HG02981 (cell line): ENCODE measurements around the gene KRT7.

Source experiments
- ATAC-seq: cut with Tn5 transposase; IDR thresholded peaks from one replicate; pipeline ENCODE4 v1.9.1; 2021; ENCODE audit warnings: mild to moderate bottlenecking, moderate library complexity; ENCODE audit not compliant: unreplicated experiment

Gene KRT7

GRCh38 chr12:52211716-52212585 lies 21.1 kb upstream of the KRT7 start:
- no peak for ATAC-seq

- no peak for ATAC-seq
Observed at GRCh38 chr12:52212701-52213563, 20.1 kb upstream of the KRT7 start.

- no peak for ATAC-seq
Observed at GRCh38 chr12:52213564-52214420, 19.3 kb upstream of the KRT7 start.

- no peak for ATAC-seq
Observed at GRCh38 chr12:52214421-52214802, 18.6 kb upstream of the KRT7 start.

GRCh38 chr12:52215587-52216031 lies 17.4 kb upstream of the KRT7 start:
- ATAC-seq, result no peak

GRCh38 chr12:52216100-52216499 lies 16.9 kb upstream of the KRT7 start:
- ATAC-seq, result no peak

GRCh38 chr12:52216807-52217206 lies 16.2 kb upstream of the KRT7 start:
- no peak for ATAC-seq

- ATAC-seq, result no peak
Observed at GRCh38 chr12:52217223-52217622, 15.8 kb upstream of the KRT7 start.

- no peak for ATAC-seq
Observed at GRCh38 chr12:52218001-52218400, 15.0 kb upstream of the KRT7 start.

GRCh38 chr12:52220477-52220876 lies 12.6 kb upstream of the KRT7 start:
- no peak for ATAC-seq

- no peak for ATAC-seq
Observed at GRCh38 chr12:52221070-52221781, 11.8 kb upstream of the KRT7 start.

- ATAC-seq, result no peak
Observed at GRCh38 chr12:52221912-52222457, 11.1 kb upstream of the KRT7 start.

- ATAC-seq, result no peak
Observed at GRCh38 chr12:52222692-52223091, 10.4 kb upstream of the KRT7 start.

- no peak for ATAC-seq
Observed at GRCh38 chr12:52223406-52224039, 9.5 kb upstream of the KRT7 start.

- no peak for ATAC-seq
Observed at GRCh38 chr12:52224151-52224550, 8.9 kb upstream of the KRT7 start.

- no peak for ATAC-seq
Observed at GRCh38 chr12:52225752-52226151, 7.3 kb upstream of the KRT7 start.

GRCh38 chr12:52226446-52226845 lies 6.6 kb upstream of the KRT7 start:
- no peak for ATAC-seq

GRCh38 chr12:52227606-52228166 lies 5.4 kb upstream of the KRT7 start:
- ATAC-seq, result no peak

GRCh38 chr12:52228366-52228765 lies 4.7 kb upstream of the KRT7 start:
- ATAC-seq, result no peak
